Fibroblast of skin of left quadriceps (primary cell): ENCODE results near the gene EDRF1.
"Not testable (repeated sequence)": the region's sequence is repeated elsewhere in the genome, so short reads cannot be mapped to it uniquely, and the experiment has no call there.

ENCODE experiments used
- DNase-seq, 2 experiments: peaks; one replicate each; pipeline ENCODE4 v3.0.0-alpha.2; 2013; ENCODE audit warnings: low read depth in 2 of 2

The EDRF1 gene

GRCh38 chr10:125719173-125720001 is at the start of gene EDRF1:
EDRF1 (plus strand) TSS chr10:125719709; CDS start chr10:125719808, 99 bp downstream.
- peak; percentile 97 to 98 for DNase-seq

- DNase-seq: no peak
Measured at GRCh38 chr10:125672884-125673283, 46.6 kb upstream of the EDRF1 start.

- DNase-seq: no peak
Measured at GRCh38 chr10:125679436-125679835, 40.1 kb upstream of the EDRF1 start.

- DNase-seq: no peak
Measured at GRCh38 chr10:125683063-125683462, 36.4 kb upstream of the EDRF1 start, which contains the start of gene TEX36. TEX36 (minus strand) TSS chr10:125683163; CDS start chr10:125682989, 174 bp downstream.

- DNase-seq: no peak
Measured at GRCh38 chr10:125683821-125684220, 35.7 kb upstream of the EDRF1 start.

GRCh38 chr10:125684581-125684980 is 34.9 kb upstream of the EDRF1 start:
- DNase-seq: no peak

- DNase-seq: no peak
Measured at GRCh38 chr10:125687507-125688185, 31.9 kb upstream of the EDRF1 start.

GRCh38 chr10:125689955-125690569 is 29.4 kb upstream of the EDRF1 start:
- DNase-seq: no peak

- DNase-seq: peak; percentile 24 to 26
Measured at GRCh38 chr10:125691160-125691981, 28.1 kb upstream of the EDRF1 start.

- peak; percentile 32 to 35 for DNase-seq
Measured at GRCh38 chr10:125692196-125692595, 27.3 kb upstream of the EDRF1 start.

GRCh38 chr10:125692601-125693523 is 26.6 kb upstream of the EDRF1 start:
- peak; percentile 52 to 55 for DNase-seq

- no peak for DNase-seq
Measured at GRCh38 chr10:125693524-125693847, 26.0 kb upstream of the EDRF1 start.

- peak; percentile 88 for DNase-seq
Measured at GRCh38 chr10:125694883-125695282, 24.6 kb upstream of the EDRF1 start.

GRCh38 chr10:125696884-125697283 is 22.6 kb upstream of the EDRF1 start:
- DNase-seq: not testable (repeated sequence)

- no peak for DNase-seq
Measured at GRCh38 chr10:125698481-125698998, 21.0 kb upstream of the EDRF1 start.

GRCh38 chr10:125699562-125700143 is 19.9 kb upstream of the EDRF1 start:
- no peak for DNase-seq

- DNase-seq: peak; percentile 31 to 34
Measured at GRCh38 chr10:125700355-125700911, 19.1 kb upstream of the EDRF1 start.

GRCh38 chr10:125707541-125708468 is 11.7 kb upstream of the EDRF1 start:
- DNase-seq: no peak
